ACC112 (cell line): ENCODE results near the gene SLC29A4.

Experiments
- H2AFZ ChIP-seq: fragments of 200-600 bp; sonication (generic); one replicate; pipeline ENCODE4 v1.6.0; 2017; ENCODE audit warnings: antibody characterized with exemption, low read length; ENCODE audit not compliant: unreplicated experiment
- H3K27ac ChIP-seq: fragments of 200-600 bp; sonication (generic); 2 replicates; pipeline ENCODE4 v1.5.1; 2014; ENCODE audit warnings: low read depth, mild to moderate bottlenecking, antibody characterized with exemption, low read length, moderate library complexity
- H3K27me3 ChIP-seq: fragments of 200-600 bp; sonication (generic); 2 replicates; pipeline ENCODE4 v1.6.1; 2014; ENCODE audit warnings: mild to moderate bottlenecking, antibody characterized with exemption, low read length, moderate library complexity, mixed read lengths; ENCODE audit not compliant: insufficient read depth
- H3K36me3 ChIP-seq: fragments of 200-600 bp; sonication (generic); 2 replicates; pipeline ENCODE4 v1.6.1; 2016; ENCODE audit warnings: mild to moderate bottlenecking, antibody characterized with exemption, low read length, moderate library complexity, mixed read lengths; ENCODE audit not compliant: insufficient read depth
- H3K4me1 ChIP-seq: fragments of 200-600 bp; sonication (generic); one replicate; pipeline ENCODE4 v1.6.1; 2016; ENCODE audit warnings: low read length, mixed read lengths; ENCODE audit not compliant: insufficient read depth, unreplicated experiment, control insufficient read depth
- H3K4me3 ChIP-seq: fragments of 200-600 bp; sonication (generic); 2 replicates; pipeline ENCODE4 v1.5.1; 2014; ENCODE audit warnings: mild to moderate bottlenecking, low read depth, low read length
- H3K79me2 ChIP-seq: fragments of 200-600 bp; sonication (generic); one replicate; pipeline ENCODE4 v1.6.0; 2016; ENCODE audit warnings: low read length; ENCODE audit not compliant: control insufficient read depth, unreplicated experiment, insufficient read depth

The SLC29A4 gene

GRCh38 chr7:5333121-5334045 lies 50.6 kb downstream of the SLC29A4 start:
- Histone ChIP-seq H3K27ac (no peak overlapping the region), H3K79me2 (peaks cover 8% of the 10 kb centered on the region), H3K27me3 (no peaks in the 10 kb centered on the region), H3K4me1 (no peaks in the 10 kb centered on the region), H3K4me3 (no peak overlapping the region), H2AFZ (no peak overlapping the region), H3K36me3 (peaks cover 18% of the 10 kb centered on the region)

- Histone ChIP-seq H3K27me3 (no peaks in the 10 kb centered on the region), H3K79me2 (peaks cover 8% of the 10 kb centered on the region), H3K4me3 (no peak overlapping the region), H3K36me3 (peaks cover 18% of the 10 kb centered on the region), H2AFZ (no peak overlapping the region), H3K4me1 (no peaks in the 10 kb centered on the region), H3K27ac (no peak overlapping the region)
Observed at GRCh38 chr7:5334671-5335070, 51.9 kb downstream of the SLC29A4 start.

- no peaks in the 10 kb centered on the region for H3K4me1 ChIP-seq
- H3K4me3 ChIP-seq = no peak overlapping the region
- H3K79me2 ChIP-seq = peaks cover 4% of the 10 kb centered on the region
- peaks cover 13% of the 10 kb centered on the region for H3K36me3 ChIP-seq
- no peaks in the 10 kb centered on the region for H3K27me3 ChIP-seq
- H2AFZ ChIP-seq = no peak overlapping the region
- H3K27ac ChIP-seq = no peak overlapping the region
Observed at GRCh38 chr7:5337047-5337446, 54.3 kb downstream of the SLC29A4 start.

- peaks cover 39% of the 10 kb centered on the region for H3K36me3 ChIP-seq
Observed at GRCh38 chr7:5339955-5340354, 57.2 kb downstream of the SLC29A4 start.

GRCh38 chr7:5342631-5343030 lies 59.9 kb downstream of the SLC29A4 start:
- H3K4me1 ChIP-seq = no peaks in the 10 kb centered on the region
- H3K27me3 ChIP-seq = no peaks in the 10 kb centered on the region
- peaks cover 2% of the 10 kb centered on the region for H3K79me2 ChIP-seq
- no peak overlapping the region for H3K27ac ChIP-seq
- H3K4me3 ChIP-seq = no peak overlapping the region
- H2AFZ ChIP-seq = no peak overlapping the region
- peaks cover 32% of the 10 kb centered on the region for H3K36me3 ChIP-seq

More at GRCh38 chr7:5339955-5340354, 57.2 kb downstream of the SLC29A4 start:
- no peaks in the 10 kb centered on the region for H3K4me1 ChIP-seq
- no peaks in the 10 kb centered on the region for H3K27me3 ChIP-seq
- no peak overlapping the region for H3K4me3 ChIP-seq
- H2AFZ ChIP-seq = no peak overlapping the region
- peaks cover 6% of the 10 kb centered on the region for H3K79me2 ChIP-seq
- no peak overlapping the region for H3K27ac ChIP-seq

- Histone ChIP-seq H2AFZ (no peak overlapping the region), H3K27me3 (no peaks in the 10 kb centered on the region), H3K79me2 (peaks cover 8% of the 10 kb centered on the region), H3K4me3 (no peak overlapping the region), H3K36me3 (peaks cover 28% of the 10 kb centered on the region), H3K27ac (no peak overlapping the region), H3K4me1 (no peaks in the 10 kb centered on the region)
Observed at GRCh38 chr7:5343884-5344283, 61.1 kb downstream of the SLC29A4 start.

- peaks cover 28% of the 10 kb centered on the region for H3K36me3 ChIP-seq
- H3K27ac ChIP-seq = no peak overlapping the region
- H3K79me2 ChIP-seq = peaks cover 8% of the 10 kb centered on the region
- H3K27me3 ChIP-seq = no peaks in the 10 kb centered on the region
- H2AFZ ChIP-seq = no peak overlapping the region
- no peak overlapping the region for H3K4me3 ChIP-seq
- H3K4me1 ChIP-seq = no peaks in the 10 kb centered on the region
Observed at GRCh38 chr7:5344342-5344741, 61.6 kb downstream of the SLC29A4 start.

GRCh38 chr7:5345171-5345570 lies 62.4 kb downstream of the SLC29A4 start:
- Histone ChIP-seq H3K27ac (no peak overlapping the region), H3K36me3 (peaks cover 28% of the 10 kb centered on the region), H2AFZ (no peak overlapping the region), H3K4me1 (no peaks in the 10 kb centered on the region), H3K79me2 (peaks cover 10% of the 10 kb centered on the region), H3K27me3 (no peaks in the 10 kb centered on the region), H3K4me3 (no peak overlapping the region)

- Histone ChIP-seq H2AFZ (no peak overlapping the region), H3K36me3 (peaks cover 29% of the 10 kb centered on the region), H3K79me2 (peaks cover 13% of the 10 kb centered on the region)
Observed at GRCh38 chr7:5345671-5346070, 62.9 kb downstream of the SLC29A4 start.

GRCh38 chr7:5348134-5349004 lies 65.6 kb downstream of the SLC29A4 start:
- H3K36me3 ChIP-seq = peaks cover 27% of the 10 kb centered on the region
- H2AFZ ChIP-seq = no peak overlapping the region
- no peak overlapping the region for H3K4me3 ChIP-seq
- H3K27ac ChIP-seq = no peak overlapping the region
- H3K79me2 ChIP-seq = peaks cover 35% of the 10 kb centered on the region
- H3K4me1 ChIP-seq = no peaks in the 10 kb centered on the region
- H3K27me3 ChIP-seq = no peaks in the 10 kb centered on the region

More at GRCh38 chr7:5345671-5346070, 62.9 kb downstream of the SLC29A4 start:
- Histone ChIP-seq H3K27me3 (no peaks in the 10 kb centered on the region), H3K4me1 (no peaks in the 10 kb centered on the region), H3K27ac (no peak overlapping the region), H3K4me3 (no peak overlapping the region)
